K562 (cell line): Measurements from ENCODE around the gene TMEM208. TPM values are rescaled to one million over a fixed set of nuclear protein-coding genes. Genes with fewer than 3 reads are reported as not detected.

Experiments
- ESRRA ChIP-seq: fragments of 450-650 bp; IDR thresholded peaks from 2 replicates; pipeline ENCODE4 v1.6.1; 2014; ENCODE audit warnings: low read depth, mild to moderate bottlenecking, moderate library complexity, borderline replicate concordance
- HBP1 ChIP-seq: fragments of 450-650 bp; formaldehyde crosslinking; IDR thresholded peaks from 2 replicates; pipeline ENCODE4 v1.4.0; 2022; ENCODE audit warnings: missing genetic modification characterization
- HDGF ChIP-seq: fragments of 450-650 bp; IDR thresholded peaks from 2 replicates; pipeline ENCODE4 v1.6.1; 2016
- IRF9 ChIP-seq: fragments of 450-650 bp; IDR thresholded peaks from 2 replicates; pipeline ENCODE4 v1.6.1; 2016; ENCODE audit warnings: missing biosample characterization, missing genetic modification characterization
- RUNX1 ChIP-seq: sonication (generic); IDR thresholded peaks from 2 replicates; pipeline ENCODE4 v1.6.1; 2016; ENCODE audit warnings: antibody characterized with exemption, low read depth
- SMARCB1 ChIP-seq: IDR thresholded peaks from 2 replicates; pipeline ENCODE4 v1.6.1; 2011; ENCODE audit warnings: improper control_type of control experiment, low read depth; ENCODE audit not compliant: insufficient read length
- ZFP36 ChIP-seq: fragments of 150-350 bp; IDR thresholded peaks from 2 replicates; pipeline ENCODE4 v1.6.1; 2018; ENCODE audit warnings: low read length, low read depth; ENCODE audit not compliant: partially characterized antibody
- polyA plus RNA-seq, 8 experiments: library from polyadenylated mRNA; depleted of rRNA in 4 of 8; stranded (reverse) in 5 of 8; unstranded in 3 of 8; fragments of >200 nt; fragmentation: Nextera tagmentation in 2 of 8; fragmentation: Illumina TruSeq in 1 of 8; extraction: Ambion mirVana in 2 of 8; extraction: Trizol in 1 of 8; gene quantifications; 2 replicates each; pipeline versions ENCODE4 v1.2.1 to v1.2.3, GENCODE V29; 2011 to 2014; ENCODE audit warnings: inconsistent platforms in 1 of 8, missing spikeins in 1 of 8
- total RNA-seq, 7 experiments: library from RNA; depleted of rRNA in 6 of 7; stranded (reverse); fragments of >200 nt in 6 of 7; fragmentation: Illumina TruSeq in 2 of 7; extraction: Trizol in 2 of 7; gene quantifications; 2 replicates each; pipeline versions ENCODE4 v1.2.1 to v1.2.3, GENCODE V29; 2011 to 2021; ENCODE audit warnings: low replicate concordance in 1 of 7

Gene TMEM208
- total and polyA plus RNA-seq, 9 of the 15 experiments (the other 6 are each of a cell fraction or from before 2014, with no cell fraction given): 31.8 to 239 (median 54.3) TPM

GRCh38 chr16:67235816-67236562 lies 9.1 kb downstream of the TMEM208 start (continued):
- TF ChIP-seq ZFP36: no peak
- TF ChIP-seq SMARCB1: no peak
- TF ChIP-seq RUNX1: no peak
- TF ChIP-seq HDGF: peak; percentile 41; the same call in 1 of the 2 replicates
- TF ChIP-seq IRF9 (tag): no peak
- no peak for TF ChIP-seq ESRRA
- 0 out of 2 replicates have a peak, but pooled peaks have one; percentile 52 for TF ChIP-seq HBP1 (CRISPR knock-in tag)
